Fibroblast of lung (primary cell): ENCODE data around the gene WRAP73. TPM values are rescaled to one million over a fixed set of nuclear protein-coding genes. Genes with fewer than 3 reads are reported as not detected.

Source experiments
- DNase-seq, 2 donors: peaks; one replicate each; pipeline versions ENCODE4 v3.0.0 to v3.0.0-alpha.2; 2010; ENCODE audit warnings: low read depth in 2 of 2
- H2AFZ ChIP-seq: 2 replicates; pipeline ENCODE4 v1.5.1; 2012; ENCODE audit warnings: low read length, control low read depth, inconsistent platforms
- H3K27ac ChIP-seq: 2 replicates; pipeline ENCODE4 v1.5.1; 2011; ENCODE audit warnings: low read length, control low read depth; ENCODE audit not compliant: insufficient read depth
- H3K27me3 ChIP-seq: 2 replicates; pipeline ENCODE4 v1.5.1; 2011; ENCODE audit warnings: mild to moderate bottlenecking, low read length; ENCODE audit not compliant: control insufficient read depth, insufficient read depth
- H3K36me3 ChIP-seq: 2 replicates; pipeline ENCODE4 v1.5.1; 2011; ENCODE audit warnings: low read length; ENCODE audit not compliant: control insufficient read depth, insufficient read depth
- H3K4me1 ChIP-seq: 2 replicates; pipeline ENCODE4 v1.5.1; 2011; ENCODE audit warnings: low read length; ENCODE audit not compliant: control insufficient read depth, insufficient read depth; ENCODE audit errors: extremely low read depth
- H3K4me2 ChIP-seq: 2 replicates; pipeline ENCODE4 v1.5.1; 2011; ENCODE audit warnings: low read length, control low read depth; ENCODE audit not compliant: insufficient read depth; ENCODE audit errors: extremely low read depth
- H3K4me3 ChIP-seq, 4 experiments: fragments of 200-600 bp in 1 of 4; sonication (generic) in 1 of 4; replicated peaks in 1 of 4; 2 replicates each; pipeline ENCODE4 v1.5.1; 2011 to 2016; ENCODE audit warnings: low read length in 4 of 4, low read depth in 3 of 4, mild to moderate bottlenecking in 3 of 4, control low read depth in 2 of 4, inconsistent platforms in 1 of 4, mixed read lengths in 1 of 4; ENCODE audit not compliant: insufficient read depth in 1 of 4; ENCODE audit errors: control extremely low read depth in 1 of 4
- H3K79me2 ChIP-seq: 2 replicates; pipeline ENCODE4 v1.5.1; 2012; ENCODE audit warnings: mild to moderate bottlenecking, low read length, inconsistent platforms; ENCODE audit not compliant: control insufficient read depth, insufficient read depth
- H3K9ac ChIP-seq: 2 replicates; pipeline ENCODE4 v1.5.1; 2011; ENCODE audit warnings: mild to moderate bottlenecking, low read length, control low read depth; ENCODE audit not compliant: insufficient read depth
- H3K9me3 ChIP-seq: 2 replicates; pipeline ENCODE4 v1.5.1; 2012; ENCODE audit warnings: low read depth, low read length; ENCODE audit not compliant: control insufficient read depth, insufficient read depth
- H4K20me1 ChIP-seq: 2 replicates; pipeline ENCODE4 v1.5.1; 2011; ENCODE audit warnings: low read length; ENCODE audit not compliant: control insufficient read depth, insufficient read depth; ENCODE audit errors: extremely low read depth
- CTCF ChIP-seq, 2 donors: IDR thresholded peaks in 1 of 2; conservative IDR thresholded peaks in 1 of 2; 1 replicate in 1 of 2; 2 replicates in 1 of 2; pipeline ENCODE4 v1.5.1; 2011 to 2012; ENCODE audit warnings: low read length in 2 of 2, control low read depth in 1 of 2, inconsistent platforms in 1 of 2, low read depth in 1 of 2, mild to moderate bottlenecking in 1 of 2
- EZH2 ChIP-seq: IDR thresholded peaks from 2 replicates; pipeline ENCODE4 v1.5.1; 2012; ENCODE audit warnings: low read length, control low read depth, mild to moderate bottlenecking; ENCODE audit errors: missing control alignments
- polyA plus RNA-seq, 2 donors: library from polyadenylated mRNA; depleted of rRNA in 1 of 2; stranded (reverse) in 1 of 2; unstranded in 1 of 2; fragments of >200 nt; gene quantifications; 2 replicates each; pipeline ENCODE4 v1.2.1, GENCODE V29; 2011 to 2012; ENCODE audit warnings: missing spikeins in 1 of 2
- total RNA-seq: library from RNA; depleted of rRNA; stranded (reverse); fragments of >200 nt; gene quantifications from 2 replicates; pipeline ENCODE4 v1.2.1, GENCODE V29; 2014

WRAP73 gene
- total and polyA plus RNA-seq, 2 donors (not counting 1 experiment from before 2014, with no cell fraction given), result 12.0 to 15.0 TPM

GRCh38 chr1:3697810-3698209, 47.9 kb upstream of the WRAP73 start:
- no peak overlapping the region for H3K4me3 ChIP-seq
- no peak for TF ChIP-seq EZH2
- TF ChIP-seq CTCF (conservative IDR thresholded peaks at IDR 0.05 in 1 of 2, IDR thresholded peaks at IDR 0.05 in 1 of 2; ENCODE audit: low read depth in 1 of 2, low read length in 2 of 2), result no peak
- H2AFZ ChIP-seq, result no peak overlapping the region
- H3K36me3 ChIP-seq, result no peaks in the 10 kb centered on the region
- no peak overlapping the region for H3K4me2 ChIP-seq
- DNase-seq, result no peak
- no peaks in the 10 kb centered on the region for H3K4me1 ChIP-seq
- no peaks in the 10 kb centered on the region for H3K79me2 ChIP-seq
- no peak overlapping the region for H3K27ac ChIP-seq
- no peaks in the 10 kb centered on the region for H4K20me1 ChIP-seq
- no peak overlapping the region for H3K9ac ChIP-seq
- peaks cover 4% of the 10 kb centered on the region for H3K27me3 ChIP-seq
- no peaks in the 10 kb centered on the region for H3K9me3 ChIP-seq

DNA sequence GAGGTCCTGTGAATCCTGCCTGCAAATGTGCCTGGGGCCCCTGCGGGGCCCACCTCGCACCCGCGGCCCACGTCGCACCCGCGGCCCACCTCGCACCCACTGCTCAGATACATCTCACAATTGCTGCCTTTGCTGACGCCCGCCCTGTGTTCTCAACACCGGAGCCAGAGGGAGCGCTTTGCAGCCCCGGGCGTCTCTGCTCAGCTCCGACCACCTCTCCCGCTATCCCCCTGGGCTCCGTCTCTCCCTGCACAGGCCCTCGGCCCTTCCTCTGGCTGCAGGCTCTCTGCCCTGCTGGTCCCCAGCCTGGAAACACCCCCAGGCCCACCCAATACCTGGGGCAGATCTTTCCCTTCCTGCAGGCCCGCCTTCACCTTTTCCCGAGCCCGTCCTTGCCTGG, 47.2 kb upstream of the WRAP73 start:
- Histone ChIP-seq H2AFZ (no peak overlapping the region), H3K9me3 (no peaks in the 10 kb centered on the region), H4K20me1 (no peaks in the 10 kb centered on the region), H3K79me2 (no peaks in the 10 kb centered on the region), H3K27ac (no peak overlapping the region), H3K4me1 (no peaks in the 10 kb centered on the region), H3K9ac (no peak overlapping the region), H3K4me2 (no peak overlapping the region), H3K36me3 (no peaks in the 10 kb centered on the region), H3K27me3 (peaks cover 4% of the 10 kb centered on the region), H3K4me3 (no peak overlapping the region)
- no peak for DNase-seq
- TF ChIP-seq EZH2 (no peak), CTCF (conservative IDR thresholded peaks at IDR 0.05 in 1 of 2, IDR thresholded peaks at IDR 0.05 in 1 of 2; ENCODE audit: low read depth in 1 of 2, low read length in 2 of 2) (no peak)

GRCh38 chr1:3696689-3697088, 46.8 kb upstream of the WRAP73 start:
- no peaks in the 10 kb centered on the region for H3K79me2 ChIP-seq
- no peaks in the 10 kb centered on the region for H3K4me1 ChIP-seq
- TF ChIP-seq CTCF (conservative IDR thresholded peaks at IDR 0.05 in 1 of 2, IDR thresholded peaks at IDR 0.05 in 1 of 2; ENCODE audit: low read depth in 1 of 2, low read length in 2 of 2) (no peak), EZH2 (no peak)
- no peak overlapping the region for H3K4me3 ChIP-seq
- H3K27me3 ChIP-seq, result peaks cover 4% of the 10 kb centered on the region
- DNase-seq, result no peak
- no peak overlapping the region for H3K9ac ChIP-seq
- H2AFZ ChIP-seq, result no peak overlapping the region
- H3K9me3 ChIP-seq, result no peaks in the 10 kb centered on the region
- H3K36me3 ChIP-seq, result no peaks in the 10 kb centered on the region
- H3K27ac ChIP-seq, result no peak overlapping the region
- H3K4me2 ChIP-seq, result no peak overlapping the region
- H4K20me1 ChIP-seq, result no peaks in the 10 kb centered on the region
